ENCODE measurements around the gene NANOS2. TPM values are rescaled to one million over a fixed set of nuclear protein-coding genes. Genes with fewer than 3 reads are reported as not detected.

The NANOS2 gene
- total and polyA plus RNA-seq, 9 of the 15 experiments (the other 6 are each of a cell fraction or from before 2014, with no cell fraction given): not detected

DNA sequence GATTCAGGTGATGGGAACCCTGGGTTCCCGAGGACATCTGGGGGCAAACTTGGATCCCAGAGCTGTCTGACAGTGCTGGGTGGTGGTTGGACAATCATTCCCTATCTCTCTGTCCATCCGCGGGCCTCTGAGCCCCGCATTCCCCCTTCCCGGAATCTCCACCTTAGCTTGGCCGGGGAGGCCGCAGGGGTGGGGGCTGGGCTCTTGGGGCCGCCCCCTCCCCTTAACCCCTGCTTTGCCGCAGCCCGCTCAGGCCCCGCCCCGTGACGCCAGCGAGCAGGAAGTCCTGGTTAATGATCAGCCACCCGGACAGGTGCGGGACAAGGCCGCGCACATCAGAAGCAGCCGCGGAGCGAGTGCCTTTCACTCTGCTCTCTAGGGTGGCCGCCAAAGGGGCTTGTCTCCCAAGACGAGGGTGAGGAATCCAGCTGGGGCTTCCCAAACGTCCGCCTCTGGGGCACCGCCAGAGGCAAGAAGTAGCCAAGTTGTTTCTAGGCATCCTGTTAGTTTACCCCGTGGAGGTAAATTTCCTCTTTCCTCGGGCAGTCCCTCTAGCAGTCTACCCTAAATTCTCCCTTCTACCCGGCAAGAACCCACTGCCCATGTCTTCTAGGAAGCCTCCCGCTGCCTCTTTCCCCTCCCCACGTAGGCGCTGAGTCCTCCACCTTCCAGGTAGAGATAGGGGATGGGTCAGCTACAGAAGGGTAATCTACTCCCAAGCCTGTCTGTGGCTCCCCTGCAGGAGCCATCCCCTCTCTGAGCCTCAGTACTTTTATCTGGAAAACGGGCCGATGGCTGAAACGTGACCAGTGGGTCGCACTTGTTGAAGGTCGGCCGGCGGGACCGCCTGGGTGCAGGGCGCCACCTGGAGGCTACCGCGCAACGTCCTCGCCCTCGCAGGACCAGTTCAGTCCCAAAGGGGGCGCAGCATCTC is 31.7 kb downstream of the NANOS2 start (continued):
- TF ChIP-seq, protein P1, sequence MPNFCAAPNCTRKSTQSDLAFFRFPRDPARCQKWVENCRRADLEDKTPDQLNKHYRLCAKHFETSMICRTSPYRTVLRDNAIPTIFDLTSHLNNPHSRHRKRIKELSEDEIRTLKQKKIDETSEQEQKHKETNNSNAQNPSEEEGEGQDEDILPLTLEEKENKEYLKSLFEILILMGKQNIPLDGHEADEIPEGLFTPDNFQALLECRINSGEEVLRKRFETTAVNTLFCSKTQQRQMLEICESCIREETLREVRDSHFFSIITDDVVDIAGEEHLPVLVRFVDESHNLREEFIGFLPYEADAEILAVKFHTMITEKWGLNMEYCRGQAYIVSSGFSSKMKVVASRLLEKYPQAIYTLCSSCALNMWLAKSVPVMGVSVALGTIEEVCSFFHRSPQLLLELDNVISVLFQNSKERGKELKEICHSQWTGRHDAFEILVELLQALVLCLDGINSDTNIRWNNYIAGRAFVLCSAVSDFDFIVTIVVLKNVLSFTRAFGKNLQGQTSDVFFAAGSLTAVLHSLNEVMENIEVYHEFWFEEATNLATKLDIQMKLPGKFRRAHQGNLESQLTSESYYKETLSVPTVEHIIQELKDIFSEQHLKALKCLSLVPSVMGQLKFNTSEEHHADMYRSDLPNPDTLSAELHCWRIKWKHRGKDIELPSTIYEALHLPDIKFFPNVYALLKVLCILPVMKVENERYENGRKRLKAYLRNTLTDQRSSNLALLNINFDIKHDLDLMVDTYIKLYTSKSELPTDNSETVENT (CRISPR knock-in tag; IDR thresholded peaks at IDR 0.05): no peak
- TF ChIP-seq ADNP (tag; IDR thresholded peaks at IDR 0.05): peak; percentile 98
- no peak for TF ChIP-seq CBX8 (IDR thresholded peaks at IDR 0.05; ENCODE audit: borderline replicate concordance, extremely low read depth, low read depth, low read length, poor library complexity, severe bottlenecking)
- TF ChIP-seq ZNF778 (CRISPR knock-in tag; IDR thresholded peaks at IDR 0.05): no peak
- TF ChIP-seq KDM4B (IDR thresholded peaks at IDR 0.05; ENCODE audit: borderline replicate concordance in 2 of 2, low read depth in 1 of 2): no peak
- peak; percentile 77; the same call in 1 of the 2 replicates for TF ChIP-seq TARDBP (IDR thresholded peaks at IDR 0.05)
- TF ChIP-seq, protein P2, sequence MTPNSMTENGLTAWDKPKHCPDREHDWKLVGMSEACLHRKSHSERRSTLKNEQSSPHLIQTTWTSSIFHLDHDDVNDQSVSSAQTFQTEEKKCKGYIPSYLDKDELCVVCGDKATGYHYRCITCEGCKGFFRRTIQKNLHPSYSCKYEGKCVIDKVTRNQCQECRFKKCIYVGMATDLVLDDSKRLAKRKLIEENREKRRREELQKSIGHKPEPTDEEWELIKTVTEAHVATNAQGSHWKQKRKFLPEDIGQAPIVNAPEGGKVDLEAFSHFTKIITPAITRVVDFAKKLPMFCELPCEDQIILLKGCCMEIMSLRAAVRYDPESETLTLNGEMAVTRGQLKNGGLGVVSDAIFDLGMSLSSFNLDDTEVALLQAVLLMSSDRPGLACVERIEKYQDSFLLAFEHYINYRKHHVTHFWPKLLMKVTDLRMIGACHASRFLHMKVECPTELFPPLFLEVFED (CRISPR knock-in tag; conservative IDR thresholded peaks at IDR 0.05): peak; percentile 54; the same call in 1 of the 2 replicates
- TF ChIP-seq, protein P3, sequence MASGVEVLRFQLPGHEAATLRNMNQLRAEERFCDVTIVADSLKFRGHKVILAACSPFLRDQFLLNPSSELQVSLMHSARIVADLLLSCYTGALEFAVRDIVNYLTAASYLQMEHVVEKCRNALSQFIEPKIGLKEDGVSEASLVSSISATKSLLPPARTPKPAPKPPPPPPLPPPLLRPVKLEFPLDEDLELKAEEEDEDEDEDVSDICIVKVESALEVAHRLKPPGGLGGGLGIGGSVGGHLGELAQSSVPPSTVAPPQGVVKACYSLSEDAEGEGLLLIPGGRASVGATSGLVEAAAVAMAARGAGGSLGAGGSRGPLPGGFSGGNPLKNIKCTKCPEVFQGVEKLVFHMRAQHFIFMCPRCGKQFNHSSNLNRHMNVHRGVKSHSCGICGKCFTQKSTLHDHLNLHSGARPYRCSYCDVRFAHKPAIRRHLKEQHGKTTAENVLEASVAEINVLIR (CRISPR knock-in tag; IDR thresholded peaks at IDR 0.05): no peak
- TF ChIP-seq THRAP3 (IDR thresholded peaks at IDR 0.05; ENCODE audit: borderline replicate concordance): peak; percentile 57; the same call in 1 of the 2 replicates
- no peak for TF ChIP-seq ZFP30 (CRISPR knock-in tag; IDR thresholded peaks at IDR 0.05; ENCODE audit: borderline replicate concordance)
- TF ChIP-seq RCOR1 (IDR thresholded peaks at IDR 0.05; ENCODE audit: borderline replicate concordance in 1 of 2, low read depth in 2 of 2, low read length in 2 of 2): peak; percentile 49 to 94; a peak in 3 of 4 replicates
- TF ChIP-seq, protein P4, sequence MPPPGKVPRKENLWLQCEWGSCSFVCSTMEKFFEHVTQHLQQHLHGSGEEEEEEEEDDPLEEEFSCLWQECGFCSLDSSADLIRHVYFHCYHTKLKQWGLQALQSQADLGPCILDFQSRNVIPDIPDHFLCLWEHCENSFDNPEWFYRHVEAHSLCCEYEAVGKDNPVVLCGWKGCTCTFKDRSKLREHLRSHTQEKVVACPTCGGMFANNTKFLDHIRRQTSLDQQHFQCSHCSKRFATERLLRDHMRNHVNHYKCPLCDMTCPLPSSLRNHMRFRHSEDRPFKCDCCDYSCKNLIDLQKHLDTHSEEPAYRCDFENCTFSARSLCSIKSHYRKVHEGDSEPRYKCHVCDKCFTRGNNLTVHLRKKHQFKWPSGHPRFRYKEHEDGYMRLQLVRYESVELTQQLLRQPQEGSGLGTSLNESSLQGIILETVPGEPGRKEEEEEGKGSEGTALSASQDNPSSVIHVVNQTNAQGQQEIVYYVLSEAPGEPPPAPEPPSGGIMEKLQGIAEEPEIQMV (tag; conservative IDR thresholded peaks at IDR 0.05; ENCODE audit: low read depth): no peak

Measured in K562 (cell line).